GM12875 (cell line): ENCODE results near the gene TRAF1.

Experiments used
- H3K4me3 ChIP-seq: one replicate; pipeline ENCODE4 v1.5.1; 2011; ENCODE audit warnings: low read depth, low read length, control low read depth
- TF ChIP-seq, protein P1 (sequence below): IDR thresholded peaks from 2 replicates; pipeline ENCODE4 v1.5.1; 2011; ENCODE audit warnings: low read depth, mild to moderate bottlenecking, control low read depth, inconsistent platforms, low read length, moderate library complexity, borderline replicate concordance; ENCODE audit not compliant: insufficient read depth

The TRAF1 gene

DNA sequence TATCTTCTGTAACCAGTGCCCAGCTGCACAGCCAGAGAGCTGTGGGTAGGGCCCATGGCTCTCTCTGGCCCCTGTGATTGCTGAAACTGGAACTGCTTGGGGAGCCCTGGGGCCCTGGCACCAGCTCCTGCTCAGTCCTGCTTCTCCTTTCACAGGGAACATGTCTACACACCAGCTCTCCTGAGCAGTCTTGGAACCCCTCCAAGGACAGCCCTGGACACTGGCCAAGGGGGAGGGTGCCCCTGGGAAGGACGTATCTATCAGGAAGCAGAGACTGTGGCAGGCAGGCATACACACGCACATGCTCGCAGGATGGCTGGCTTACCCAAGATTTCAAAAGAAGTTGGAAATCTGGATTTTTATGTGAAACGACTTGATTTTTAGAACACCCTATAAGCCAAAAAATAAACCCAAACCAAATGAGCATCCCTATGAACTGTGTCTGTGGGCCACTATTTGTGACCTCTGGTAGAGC is 8.8 kb upstream of the TRAF1 start:
- TF ChIP-seq, protein P1, sequence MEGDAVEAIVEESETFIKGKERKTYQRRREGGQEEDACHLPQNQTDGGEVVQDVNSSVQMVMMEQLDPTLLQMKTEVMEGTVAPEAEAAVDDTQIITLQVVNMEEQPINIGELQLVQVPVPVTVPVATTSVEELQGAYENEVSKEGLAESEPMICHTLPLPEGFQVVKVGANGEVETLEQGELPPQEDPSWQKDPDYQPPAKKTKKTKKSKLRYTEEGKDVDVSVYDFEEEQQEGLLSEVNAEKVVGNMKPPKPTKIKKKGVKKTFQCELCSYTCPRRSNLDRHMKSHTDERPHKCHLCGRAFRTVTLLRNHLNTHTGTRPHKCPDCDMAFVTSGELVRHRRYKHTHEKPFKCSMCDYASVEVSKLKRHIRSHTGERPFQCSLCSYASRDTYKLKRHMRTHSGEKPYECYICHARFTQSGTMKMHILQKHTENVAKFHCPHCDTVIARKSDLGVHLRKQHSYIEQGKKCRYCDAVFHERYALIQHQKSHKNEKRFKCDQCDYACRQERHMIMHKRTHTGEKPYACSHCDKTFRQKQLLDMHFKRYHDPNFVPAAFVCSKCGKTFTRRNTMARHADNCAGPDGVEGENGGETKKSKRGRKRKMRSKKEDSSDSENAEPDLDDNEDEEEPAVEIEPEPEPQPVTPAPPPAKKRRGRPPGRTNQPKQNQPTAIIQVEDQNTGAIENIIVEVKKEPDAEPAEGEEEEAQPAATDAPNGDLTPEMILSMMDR: no peak
- no peak overlapping the region for H3K4me3 ChIP-seq

DNA sequence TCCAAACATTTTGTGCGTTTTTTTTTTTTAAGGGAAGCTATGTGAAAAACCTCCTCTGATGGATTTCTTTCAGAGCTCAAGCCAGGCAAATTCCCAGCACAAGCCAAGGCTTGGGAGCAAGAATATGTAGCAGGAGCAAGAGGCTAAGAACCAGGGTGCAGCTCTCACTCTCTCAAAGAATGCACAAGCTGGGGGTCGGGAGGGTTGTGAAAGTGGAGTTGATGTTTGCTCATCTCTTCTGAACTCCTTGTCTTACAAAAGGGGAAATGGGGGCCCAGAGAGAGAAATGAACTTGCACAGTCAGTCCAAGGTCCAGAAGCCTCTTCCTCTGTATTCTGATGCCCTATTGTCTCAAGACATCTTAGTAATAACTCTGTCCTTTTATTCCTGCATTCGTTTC is 7.7 kb upstream of the TRAF1 start:
- TF ChIP-seq, protein P1: no peak
- no peak overlapping the region for H3K4me3 ChIP-seq

DNA sequence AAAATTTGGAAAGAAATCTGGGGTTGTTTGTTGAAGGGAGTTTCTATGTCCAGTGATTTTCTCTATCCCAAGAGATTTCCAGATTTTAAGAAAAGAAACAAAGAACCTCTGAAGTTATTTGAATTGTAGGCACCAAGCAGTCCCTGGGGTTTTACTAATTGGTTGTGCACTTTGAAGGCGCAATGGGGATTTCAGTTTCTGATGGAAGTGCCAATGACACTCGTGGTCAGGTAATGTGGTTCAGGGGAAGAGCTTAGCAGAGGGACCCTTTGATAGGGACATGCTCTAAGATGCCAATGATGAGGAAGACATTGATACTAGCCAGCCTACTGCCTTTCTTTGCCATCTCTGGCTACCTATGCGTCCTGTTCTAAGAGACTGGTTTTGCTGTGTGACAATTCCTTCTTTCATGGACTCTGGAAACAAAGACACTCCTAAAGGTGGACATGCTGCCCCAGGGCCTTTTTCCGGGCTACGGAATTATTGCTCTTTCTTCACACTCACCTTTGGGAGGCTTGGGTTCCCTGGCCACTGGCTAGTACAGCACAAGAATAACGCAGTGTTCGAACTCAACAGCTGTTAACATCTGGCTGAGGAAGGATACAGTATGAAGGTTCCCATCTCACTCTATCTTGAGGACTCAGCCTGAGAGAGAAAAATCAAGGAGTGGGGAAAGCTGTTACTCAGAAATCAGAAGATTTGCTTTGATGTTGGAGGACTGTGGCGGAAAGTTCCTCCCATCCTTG is 6.9 kb upstream of the TRAF1 start:
- peak overlapping the region; percentile 23 for H3K4me3 ChIP-seq

DNA sequence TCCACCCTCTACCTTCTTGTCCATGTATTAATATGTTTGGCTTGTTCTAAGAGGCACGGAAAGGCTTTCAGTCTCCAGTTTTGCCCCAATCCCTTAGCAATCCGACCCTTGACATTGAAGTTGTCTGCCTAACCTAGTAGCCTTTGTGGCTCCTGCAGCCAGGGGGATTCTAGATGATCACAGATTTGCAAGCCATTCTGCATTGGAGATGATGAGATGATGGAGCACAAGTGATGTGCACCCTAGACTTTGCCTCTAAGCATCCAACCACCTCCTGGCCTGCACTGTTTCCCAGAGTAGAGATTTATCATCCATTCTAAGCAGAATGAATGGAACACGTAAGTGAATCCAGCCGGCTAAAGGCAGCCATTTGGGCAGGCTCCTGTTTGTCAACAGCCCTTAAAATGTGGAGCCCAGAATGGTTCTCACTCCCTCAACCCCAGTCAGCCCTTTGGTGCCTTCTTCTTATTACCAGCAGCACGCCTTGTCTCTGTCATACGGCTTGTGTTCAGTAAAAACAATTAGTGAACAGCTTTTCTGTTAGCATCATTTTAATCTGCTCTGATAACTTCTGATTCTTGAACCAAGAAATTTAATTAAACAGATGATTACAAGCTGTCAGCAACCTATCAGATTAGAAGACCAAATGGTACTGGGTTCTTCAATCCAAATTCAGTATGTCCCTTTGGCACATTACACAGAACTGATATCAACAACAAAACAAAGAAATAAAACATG is 5.7 kb upstream of the TRAF1 start:
- H3K4me3 ChIP-seq: peak overlapping the region; percentile 35
- TF ChIP-seq, protein P1: no peak

More for the DNA sequence above, 6.9 kb upstream of the TRAF1 start:
- TF ChIP-seq, protein P1: no peak

DNA sequence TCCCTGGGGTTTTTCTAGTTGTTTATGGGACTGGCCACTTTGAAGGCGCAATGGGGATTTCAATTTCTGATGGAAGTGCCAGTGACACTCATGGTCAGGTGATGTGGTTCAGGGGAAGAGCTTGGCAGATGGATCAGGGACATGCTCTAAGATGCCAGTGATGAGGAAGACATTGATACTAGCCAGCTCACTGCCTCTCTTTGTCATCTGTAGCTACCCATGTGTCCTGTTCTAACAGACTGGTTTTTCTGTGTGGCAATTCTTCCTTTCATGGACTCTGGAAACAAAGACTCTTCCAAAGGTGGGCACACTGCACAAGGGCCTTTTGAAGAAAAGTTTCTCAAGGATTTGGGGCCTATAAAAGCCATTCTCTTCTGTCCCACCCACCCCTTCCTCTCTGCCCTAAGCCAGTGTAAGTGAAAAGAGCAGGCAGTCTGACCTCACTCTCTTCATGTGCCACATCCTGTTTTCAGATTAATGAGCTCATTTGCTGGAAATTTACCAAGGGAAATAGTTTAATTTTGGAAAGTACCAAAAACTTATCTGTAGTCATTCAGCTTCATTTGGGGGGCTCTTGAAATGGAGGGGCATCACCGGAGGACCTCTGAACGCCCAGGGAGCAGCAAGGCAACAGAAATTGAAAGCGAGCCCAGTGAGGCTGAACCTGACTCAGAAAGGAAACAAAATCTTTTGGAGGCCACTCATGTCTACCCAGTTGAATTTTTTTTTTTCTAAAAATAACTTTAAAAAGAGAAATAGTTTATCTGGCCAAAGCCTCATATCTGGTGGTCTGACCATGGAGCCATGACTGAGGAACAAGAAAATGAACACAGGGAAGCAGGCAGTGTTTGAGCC is 4.9 kb upstream of the TRAF1 start:
- H3K4me3 ChIP-seq: peak overlapping the region; percentile 35
- TF ChIP-seq, protein P1: no peak

DNA sequence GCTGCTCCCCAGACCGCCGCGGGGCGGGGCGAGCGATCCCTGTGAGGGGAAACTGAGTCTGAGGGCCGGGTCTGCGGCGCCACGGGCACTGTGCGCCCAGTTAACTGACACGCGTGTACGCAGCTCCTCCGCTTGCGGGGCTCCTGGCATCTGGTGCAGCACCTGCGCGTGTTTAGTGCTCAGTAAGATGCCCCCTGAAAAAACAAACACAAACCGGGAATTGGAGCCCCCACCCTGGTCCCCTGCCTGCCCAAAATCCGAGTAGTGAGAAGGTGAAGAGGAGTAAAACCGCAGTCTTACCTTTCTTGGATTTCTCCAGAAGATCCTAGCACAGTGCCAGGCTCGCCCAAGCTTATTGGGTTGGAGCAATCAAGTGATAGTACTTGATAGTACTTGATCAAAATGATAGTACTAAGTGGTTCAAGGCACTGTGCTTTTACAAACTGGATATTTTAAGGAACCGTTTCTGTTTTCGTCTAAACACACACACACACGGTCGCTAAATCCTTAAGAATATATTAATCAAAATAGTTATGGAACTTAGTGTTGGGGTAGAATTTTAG is 2.7 kb upstream of the TRAF1 start:
- TF ChIP-seq, protein P1: no peak
- peak overlapping the region; percentile 76 for H3K4me3 ChIP-seq
